HG03575 (cell line): ENCODE results near the gene ARHGEF28.

Experiments used
- ATAC-seq: cut with Tn5 transposase; IDR thresholded peaks from one replicate; pipeline ENCODE4 v1.9.1; 2021; ENCODE audit not compliant: unreplicated experiment, insufficient number of reproducible peaks, low FRiP score; ENCODE audit errors: extremely low read depth

Gene ARHGEF28

DNA sequence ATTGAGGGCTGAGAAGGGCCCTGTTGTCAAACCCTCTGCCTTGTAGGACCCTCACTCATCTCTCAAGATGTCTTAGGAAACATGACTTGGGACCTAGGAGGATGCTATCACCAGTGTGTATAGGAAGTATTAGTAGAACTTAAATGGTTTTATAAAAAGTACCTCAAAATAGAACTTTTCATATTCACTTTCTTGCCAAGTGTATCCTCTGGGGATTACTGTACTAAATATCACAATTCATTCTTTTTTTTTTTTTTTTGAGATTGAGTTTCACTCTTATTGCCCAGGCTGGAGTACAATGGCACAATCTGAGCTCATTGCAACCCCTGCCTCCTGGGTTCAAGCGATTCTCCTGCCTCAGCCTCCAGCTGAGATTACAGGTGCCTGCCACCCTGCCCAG lies 56.2 kb downstream of the ARHGEF28 start:
- no peak for ATAC-seq

DNA sequence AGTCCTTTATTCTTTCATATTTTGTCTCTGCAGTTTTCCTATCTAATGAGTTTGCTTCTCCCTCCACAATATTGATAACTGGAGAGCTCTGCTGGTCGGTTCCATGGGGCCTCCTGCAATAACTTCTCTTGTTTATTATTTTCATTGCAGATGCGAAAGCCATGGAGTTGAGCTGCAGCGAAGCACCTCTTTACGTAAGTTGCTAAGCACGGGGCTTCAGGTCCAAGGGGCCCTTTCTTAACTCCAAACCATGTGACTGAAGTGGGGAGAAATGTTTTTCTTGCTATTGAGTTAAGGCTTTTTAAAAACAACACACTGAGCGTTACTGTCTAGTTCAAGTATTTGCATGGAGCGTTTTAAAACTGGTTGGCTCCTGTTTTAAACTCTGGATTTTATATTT lies 58.7 kb downstream of the ARHGEF28 start:
- no peak for ATAC-seq

DNA sequence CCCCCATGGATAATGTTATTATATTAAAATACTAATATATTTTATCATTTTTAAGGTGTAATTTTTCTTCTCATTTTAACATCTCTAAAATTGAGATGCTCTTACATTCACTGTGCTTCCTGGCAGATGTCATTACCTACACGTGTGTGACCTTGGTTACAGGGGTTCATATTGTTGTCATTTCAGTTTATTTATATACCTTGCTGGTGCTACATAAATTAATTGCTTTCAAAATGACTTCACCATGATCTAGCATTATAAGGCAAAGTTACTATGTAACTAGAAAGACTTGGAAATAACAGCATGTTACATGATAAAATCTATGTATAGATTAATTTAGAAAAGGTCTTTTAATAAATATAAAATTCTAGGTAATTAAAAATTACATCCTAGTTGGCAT lies 60.9 kb downstream of the ARHGEF28 start:
- ATAC-seq: no peak

DNA sequence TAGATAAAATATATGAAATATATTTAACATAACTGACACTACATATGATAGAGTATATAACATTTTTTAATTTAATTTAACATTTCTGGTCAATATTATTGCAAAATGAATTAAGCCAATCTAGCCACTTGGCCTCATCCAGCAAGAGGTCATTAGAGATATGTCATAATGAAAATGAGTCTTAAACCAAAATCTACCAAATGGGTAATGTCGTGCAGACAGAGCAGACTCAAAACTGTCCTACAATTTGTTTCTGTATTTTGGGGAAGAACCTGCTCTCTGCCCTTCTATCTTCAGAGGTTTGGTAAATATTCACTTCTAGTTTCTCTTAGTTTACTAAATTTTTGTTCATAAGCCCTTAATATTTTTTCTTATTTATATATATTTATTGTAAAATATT lies 61.4 kb downstream of the ARHGEF28 start:
- no peak for ATAC-seq

DNA sequence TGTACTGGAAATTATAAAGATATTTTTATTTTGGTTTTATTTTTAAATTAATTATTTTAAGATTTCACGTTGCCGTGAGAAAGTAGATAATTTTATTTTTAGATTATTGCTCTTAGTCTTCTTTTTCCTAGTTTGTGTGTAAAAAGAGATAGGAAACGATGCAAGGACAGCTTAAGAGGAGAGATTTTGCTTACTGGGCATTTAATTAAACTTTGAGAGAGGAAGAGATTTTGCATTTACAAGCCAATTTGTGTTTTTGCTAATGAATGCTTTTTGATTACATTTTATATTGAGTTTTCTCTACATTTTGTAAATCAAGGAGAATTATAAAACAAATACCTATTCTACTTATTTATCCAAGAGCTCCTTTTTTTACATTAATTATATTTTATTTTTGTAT lies 64.0 kb downstream of the ARHGEF28 start:
- no peak for ATAC-seq

DNA sequence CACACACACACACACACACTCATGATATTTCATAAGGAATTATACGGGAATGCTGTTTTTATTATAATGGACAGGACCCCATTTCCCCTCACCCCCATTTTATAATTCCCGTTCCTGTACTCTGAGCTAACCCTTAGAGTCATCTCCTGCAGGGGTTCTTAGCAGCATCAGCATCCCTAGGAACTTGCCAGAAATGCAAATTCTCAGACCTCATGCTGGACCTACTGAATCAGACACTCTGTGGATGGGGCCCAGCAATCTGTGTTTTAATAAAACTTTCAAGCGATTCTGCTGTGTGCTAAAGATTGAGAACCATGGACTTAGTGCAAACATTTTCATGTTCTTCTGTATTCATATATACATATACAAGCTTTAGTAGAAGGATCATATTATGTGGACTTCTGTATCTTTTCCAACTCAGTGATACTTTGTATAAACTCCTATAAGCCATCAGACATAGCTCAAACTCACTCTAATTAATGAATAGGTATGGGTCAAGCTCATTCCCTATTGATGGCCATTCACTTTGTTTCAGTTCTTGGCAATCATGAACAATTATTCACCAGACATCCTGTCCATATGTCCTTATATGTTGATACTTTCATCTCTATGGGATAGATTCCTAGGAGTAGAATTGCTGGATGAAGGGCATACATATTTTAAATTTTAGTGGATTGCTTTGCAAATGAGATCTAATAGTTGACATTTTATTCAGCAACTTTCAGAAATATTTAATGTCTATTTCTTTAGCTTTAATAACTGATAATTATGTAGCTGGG lies 65.5 kb downstream of the ARHGEF28 start:
- no peak for ATAC-seq

DNA sequence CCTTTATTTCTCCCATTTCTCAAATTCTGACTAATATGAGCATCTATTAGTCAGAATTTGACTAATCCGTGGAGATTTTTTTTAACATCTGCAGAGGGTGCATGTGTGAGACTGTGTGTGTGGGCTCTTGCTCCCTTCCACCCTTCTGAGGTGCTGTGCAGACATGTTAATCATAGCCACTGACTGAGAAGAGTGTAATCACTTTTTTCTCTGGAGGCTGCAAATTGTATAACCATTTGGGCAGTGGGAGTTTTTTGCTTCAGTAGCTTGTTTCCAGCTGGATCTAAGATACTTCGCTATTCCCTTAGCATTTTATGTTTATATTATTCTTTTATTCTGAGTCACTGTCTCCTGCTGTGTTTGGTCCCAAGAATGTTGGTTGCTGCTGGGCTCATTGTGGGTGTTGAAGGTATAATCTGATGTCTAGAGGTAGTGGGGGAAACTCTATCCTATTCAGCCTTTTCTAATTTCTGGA lies 66.2 kb downstream of the ARHGEF28 start:
- ATAC-seq: no peak

DNA sequence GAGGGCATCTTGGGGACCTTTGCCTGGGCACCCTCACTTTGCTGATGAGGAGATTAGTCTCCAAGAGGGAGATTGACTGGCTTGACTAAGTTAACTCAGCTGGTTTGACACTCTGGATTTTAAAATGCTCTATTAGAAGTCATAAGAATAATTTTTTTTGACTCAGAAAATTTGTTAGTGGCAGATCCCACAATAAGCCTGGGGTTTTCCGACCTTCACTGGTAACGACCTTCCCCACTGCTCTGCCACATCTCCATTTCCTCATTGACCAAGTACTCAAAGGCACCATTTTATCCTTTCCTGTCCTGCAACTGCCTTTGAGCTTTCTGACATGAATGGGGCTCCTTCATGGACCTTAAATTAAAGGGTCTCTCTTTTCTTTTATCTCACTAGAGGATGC lies 67.0 kb downstream of the ARHGEF28 start:
- ATAC-seq: no peak

DNA sequence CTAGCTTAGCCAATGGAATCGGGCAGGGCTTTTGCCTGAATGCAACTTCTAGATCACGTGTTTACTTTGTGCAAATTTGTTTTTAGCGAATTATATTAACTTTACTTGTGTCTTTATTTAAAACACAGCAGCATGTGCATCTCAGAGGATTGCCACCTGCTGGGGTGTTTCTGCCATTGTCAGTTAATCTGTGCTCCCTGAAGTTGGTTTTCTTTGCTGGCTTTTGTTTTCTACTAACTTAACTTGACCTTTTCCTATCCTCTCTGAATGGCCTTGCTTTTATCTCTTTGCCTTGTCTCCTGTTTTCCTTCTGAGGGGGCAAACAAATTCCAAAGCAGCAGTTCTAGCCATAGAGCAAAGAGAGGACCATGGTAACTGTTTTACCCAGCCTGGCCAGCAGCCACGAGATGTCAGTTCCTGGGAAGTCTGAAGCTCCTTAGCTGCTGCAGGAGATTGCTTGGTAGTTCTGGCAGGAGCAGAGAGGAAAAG lies 67.6 kb downstream of the ARHGEF28 start:
- ATAC-seq: no peak

DNA sequence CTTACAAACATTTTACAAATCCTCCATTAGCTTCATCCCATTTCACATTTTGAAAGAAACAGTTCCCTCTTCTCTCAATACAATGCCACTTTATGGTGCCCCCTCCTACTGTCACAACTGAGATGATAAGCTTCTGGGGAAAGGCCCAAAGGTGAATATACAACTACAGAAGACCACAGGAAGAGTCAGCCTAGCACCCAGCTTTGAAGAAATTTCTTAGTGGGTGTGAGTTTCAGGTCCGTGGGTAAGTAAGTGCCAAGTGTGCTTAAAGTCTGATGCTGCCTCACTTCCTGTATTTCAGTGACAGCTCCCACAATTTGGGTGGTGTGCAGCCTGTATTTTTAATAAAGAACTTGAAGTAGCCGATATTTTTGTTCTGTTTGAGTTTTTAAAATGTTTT lies 68.1 kb downstream of the ARHGEF28 start:
- no peak for ATAC-seq

DNA sequence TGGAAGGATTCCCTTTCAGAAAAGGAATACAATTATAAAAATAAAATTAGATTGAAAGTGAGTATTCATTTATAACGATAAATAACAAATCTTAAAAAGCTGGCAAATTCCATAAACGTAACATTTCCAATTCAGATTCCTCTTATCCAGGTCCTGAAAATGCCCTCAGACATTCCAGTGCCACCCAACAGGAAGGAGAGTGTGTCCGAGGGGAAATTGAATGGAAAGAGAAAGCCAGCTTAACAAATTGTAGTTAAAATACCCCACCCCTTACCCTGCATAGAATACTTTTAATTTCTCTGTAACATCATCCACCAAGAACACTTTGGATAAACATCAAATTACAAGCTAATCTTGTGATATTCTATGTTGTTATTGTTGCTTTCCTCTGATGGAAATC lies 72.0 kb downstream of the ARHGEF28 start:
- ATAC-seq: no peak

DNA sequence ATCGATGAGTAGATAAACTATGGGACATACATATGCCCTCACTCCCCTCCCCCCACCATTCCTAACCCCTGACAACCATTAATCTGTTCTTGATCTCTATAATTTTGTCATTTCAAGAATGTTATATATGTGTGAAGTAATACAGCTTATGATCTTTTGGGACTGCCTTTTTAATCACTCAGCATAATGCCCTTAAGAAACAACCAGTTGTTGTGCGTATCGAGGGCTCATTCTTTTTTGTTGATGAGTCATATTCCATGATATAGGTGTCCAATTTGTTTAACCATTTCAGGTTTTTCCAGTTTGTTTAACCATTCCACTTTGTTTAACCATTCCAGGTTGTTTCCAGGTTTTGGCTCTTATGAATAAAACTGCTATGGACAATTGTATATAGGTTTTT lies 75.6 kb downstream of the ARHGEF28 start:
- ATAC-seq: no peak

DNA sequence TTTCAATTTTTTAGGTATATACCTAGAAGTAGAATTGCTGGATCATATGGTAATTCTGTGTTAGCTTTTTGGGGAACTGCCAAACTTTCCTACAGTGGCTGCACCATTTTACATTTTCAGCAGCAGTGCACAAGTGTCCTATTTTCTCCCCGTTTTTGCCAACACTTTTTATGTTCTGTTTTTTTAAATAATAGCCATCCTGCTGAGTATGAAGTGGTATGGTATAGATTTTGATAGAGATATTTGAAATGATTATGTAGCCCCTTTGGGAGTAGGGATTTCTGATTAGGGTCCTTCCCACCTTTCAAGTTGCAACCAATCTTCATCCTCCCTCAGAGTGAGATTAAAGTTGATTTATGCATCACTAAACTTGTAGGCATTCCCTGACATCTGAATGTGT lies 76.5 kb downstream of the ARHGEF28 start:
- no peak for ATAC-seq

DNA sequence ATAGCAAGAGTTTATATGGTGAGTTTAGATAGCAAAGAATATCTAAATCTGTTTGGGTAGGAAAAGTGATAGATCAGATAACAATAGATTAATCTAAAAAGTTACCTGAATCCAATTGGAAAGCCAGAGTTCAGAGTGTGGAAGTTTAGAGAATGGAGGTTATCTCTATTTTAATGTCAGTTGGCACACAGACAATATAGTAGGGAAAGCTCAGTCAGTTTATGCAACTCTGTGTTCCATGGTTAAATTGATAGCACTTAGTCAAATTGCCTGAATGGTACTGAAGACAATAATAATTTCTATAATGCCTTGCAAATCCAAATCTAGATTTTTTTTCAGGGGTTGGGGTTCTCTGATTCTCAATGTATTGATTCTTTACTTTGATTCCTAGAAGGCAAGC lies 77.0 kb downstream of the ARHGEF28 start:
- no peak for ATAC-seq

DNA sequence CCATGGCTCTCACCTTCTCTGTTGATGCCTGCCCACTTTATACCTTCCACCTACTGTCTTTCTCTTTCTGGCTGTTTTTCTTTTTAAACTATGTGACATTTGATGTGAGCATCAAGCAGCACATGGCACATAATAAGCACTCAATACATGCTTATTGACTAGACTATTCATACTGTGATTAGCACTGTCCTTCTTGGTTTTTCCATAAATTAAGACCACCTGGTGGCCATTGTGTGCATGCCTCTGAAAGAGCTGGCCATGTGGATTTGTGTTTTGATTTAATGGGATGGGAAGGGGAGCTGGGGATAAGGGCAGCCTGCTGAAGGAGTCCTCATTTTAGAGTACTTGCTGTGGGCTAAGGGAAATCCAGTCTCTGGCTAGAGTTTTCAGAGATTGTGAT lies 79.4 kb downstream of the ARHGEF28 start:
- no peak for ATAC-seq

DNA sequence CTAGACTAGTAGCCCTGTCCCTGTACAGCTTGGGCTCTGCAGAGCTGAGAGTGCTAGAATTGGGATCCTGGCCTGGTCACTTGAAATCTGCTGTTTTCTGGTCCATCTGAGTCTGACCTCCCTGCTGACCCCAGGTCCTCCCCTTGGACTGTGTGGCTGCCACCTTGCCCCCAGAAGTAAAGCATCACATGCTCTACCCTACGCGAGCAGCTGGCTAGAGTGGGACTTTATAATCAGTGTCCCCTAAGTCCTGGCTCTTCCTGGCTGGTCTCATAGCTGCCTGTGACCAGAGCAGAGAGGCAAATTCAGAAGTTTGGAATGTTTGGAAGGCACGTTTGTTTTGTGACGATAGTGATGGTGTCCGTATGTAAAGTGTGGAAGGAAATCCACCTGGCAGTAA lies 81.0 kb downstream of the ARHGEF28 start:
- no peak for ATAC-seq

DNA sequence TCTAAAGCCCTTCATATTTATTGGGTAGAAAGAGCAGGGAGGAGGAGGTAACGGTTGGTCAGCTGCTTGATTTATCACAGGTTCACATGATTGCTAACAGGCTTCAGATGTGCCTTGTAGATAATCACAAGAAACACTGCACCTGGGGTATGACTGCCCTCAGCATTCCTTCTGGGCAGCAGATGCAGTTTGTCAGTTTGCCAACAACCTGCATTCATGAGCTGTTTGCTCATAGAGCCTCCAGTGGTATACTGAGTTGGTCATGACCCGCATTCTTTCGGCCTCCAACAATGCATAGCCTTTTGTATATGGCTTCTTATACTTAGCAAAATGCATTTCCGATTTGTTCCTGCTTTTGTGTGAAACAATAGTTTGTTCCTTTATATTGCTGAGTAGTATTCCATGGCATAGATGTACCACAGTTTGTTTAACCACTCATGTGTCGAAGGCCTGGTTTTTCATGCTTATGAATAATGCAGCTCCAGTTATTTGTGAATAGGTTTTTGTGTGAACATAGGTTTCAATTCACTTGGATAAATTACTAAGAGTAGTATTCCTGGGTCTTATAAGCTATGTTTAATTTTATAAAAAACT lies 83.6 kb downstream of the ARHGEF28 start:
- ATAC-seq: no peak

DNA sequence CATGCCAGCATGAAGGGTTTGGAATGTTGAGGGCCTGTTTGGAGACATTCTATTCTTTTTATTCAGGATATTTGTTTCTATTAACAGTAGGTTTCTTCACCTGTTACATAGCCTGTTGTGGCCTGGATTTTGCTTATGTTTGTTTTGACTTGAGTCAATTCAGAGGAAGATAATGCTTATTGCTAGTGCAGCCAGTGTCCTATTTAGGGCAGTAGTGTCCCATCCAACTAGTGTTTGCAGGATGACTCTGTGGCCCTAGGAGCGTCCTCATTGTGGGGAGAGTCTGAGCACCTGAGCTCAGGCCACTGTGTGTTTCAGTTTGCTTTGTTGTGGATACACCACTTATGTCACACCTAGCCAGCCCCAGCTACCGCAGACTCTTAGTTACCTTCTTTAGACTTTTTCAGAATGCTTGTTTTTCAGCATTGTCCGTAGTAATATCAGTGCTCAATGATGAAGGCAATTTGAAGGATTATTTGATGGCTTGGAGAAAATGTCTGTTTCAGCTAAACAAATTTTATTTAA lies 90.3 kb downstream of the ARHGEF28 start:
- no peak for ATAC-seq

DNA sequence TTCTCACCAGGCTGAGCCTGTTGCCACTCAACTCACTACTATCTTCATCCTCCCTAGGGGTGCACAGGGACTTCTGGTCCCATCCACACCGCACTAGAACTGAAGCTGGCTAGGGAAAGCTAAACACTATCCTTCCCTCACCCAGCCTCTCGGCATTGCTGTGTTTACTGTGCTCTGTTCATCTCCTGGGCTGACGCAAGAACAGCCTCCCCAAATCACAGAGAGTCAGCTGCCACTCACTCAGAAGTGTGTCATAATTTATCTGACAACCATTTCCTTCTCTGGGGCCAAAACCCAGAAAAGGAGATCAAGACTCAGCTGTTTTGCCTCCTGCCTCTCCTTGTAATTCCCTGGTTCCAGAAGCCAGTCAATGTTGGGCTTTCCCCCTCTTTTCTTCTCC lies 92.8 kb downstream of the ARHGEF28 start:
- ATAC-seq: no peak

DNA sequence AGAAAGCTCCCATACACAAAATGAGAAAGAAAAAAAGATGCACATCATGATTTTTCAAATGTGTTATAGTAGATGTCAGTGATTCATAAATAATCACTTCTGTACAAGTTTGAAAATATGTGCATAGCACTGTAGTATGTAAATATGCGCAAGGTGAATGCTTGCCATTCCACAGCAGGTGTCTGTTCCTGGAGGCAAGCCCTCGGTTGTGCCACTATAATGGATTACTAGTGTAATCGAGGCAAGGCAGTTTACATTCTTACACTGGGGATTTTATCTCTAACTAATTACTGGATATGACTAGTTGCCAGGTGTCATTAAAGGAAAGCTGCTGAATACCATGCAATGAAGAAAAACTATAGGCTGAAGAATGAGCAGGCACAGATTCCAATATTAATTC lies 93.6 kb downstream of the ARHGEF28 start:
- ATAC-seq: no peak
